NCI-H69 (cell line): ENCODE measurements around the gene IL17REL.
"Not testable (repeated sequence)": the region's sequence is repeated elsewhere in the genome, so short reads cannot be mapped to it uniquely, and the experiment has no call there.

Experiments
- DNase-seq: peaks from one replicate; lab custom pipeline; 2025; lab: John Stamatoyannopoulos, UW

IL17REL gene

DNA sequence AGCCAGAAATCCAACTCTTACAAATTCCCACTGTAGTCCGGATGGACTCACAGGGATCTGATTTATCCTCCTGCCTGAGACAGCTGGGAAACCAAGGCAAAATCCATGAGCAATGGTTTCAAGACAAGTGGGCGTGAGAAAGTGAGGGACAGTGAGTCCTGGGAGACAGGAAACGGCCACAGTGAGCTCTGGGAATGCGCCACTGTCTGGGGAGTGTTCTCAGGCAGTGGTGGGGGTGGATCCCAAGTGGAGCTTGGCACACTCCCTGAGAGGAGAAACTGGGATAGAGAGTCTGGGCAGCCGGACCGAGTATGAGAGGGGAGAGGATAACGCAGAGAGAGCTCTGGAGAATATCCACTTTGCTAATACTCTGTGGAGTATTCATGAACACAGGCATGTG, 9.8 kb downstream of the IL17REL start:
- no peak for DNase-seq

DNA sequence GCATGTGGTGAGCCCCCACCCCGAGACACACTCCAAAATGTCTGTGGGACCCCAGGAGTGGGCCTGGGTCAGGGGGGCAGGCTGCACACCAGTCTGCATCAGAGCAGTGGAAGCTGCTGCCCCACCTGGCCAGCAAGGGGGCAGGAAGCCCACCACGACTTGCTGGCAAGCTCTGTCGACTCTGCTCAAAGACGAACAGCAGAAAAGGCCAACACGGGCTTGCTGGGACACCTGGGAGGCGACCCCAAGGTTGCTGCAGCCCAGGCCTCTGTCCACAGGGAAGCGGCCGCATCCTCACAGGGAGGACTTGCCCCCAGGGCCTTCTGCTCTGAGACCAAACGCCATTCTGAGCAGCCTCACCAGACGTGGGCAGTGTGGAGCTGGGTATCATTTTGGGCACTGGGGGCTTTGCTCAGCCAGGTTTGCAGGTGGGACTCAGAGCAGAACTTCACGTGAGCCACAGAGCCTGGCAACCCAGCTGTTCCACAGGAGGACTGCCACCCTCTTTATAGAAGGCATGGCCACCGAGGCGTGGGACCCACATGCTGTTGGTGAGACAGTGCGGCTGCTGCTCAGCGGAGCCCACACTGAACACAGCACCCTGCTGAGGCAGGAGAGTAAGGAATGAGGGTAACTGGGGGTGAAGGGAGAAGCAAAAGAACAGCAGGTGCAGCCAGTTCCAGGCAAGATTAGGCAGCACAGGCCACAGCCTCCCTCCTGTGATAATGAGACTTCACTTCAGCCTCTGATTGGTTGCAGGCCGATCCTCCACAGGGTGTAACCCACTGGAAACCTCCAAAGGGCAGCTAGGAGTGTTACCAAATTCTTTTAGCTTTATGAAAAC, 11.0 kb downstream of the IL17REL start:
- DNase-seq, result peak; percentile 90

DNA sequence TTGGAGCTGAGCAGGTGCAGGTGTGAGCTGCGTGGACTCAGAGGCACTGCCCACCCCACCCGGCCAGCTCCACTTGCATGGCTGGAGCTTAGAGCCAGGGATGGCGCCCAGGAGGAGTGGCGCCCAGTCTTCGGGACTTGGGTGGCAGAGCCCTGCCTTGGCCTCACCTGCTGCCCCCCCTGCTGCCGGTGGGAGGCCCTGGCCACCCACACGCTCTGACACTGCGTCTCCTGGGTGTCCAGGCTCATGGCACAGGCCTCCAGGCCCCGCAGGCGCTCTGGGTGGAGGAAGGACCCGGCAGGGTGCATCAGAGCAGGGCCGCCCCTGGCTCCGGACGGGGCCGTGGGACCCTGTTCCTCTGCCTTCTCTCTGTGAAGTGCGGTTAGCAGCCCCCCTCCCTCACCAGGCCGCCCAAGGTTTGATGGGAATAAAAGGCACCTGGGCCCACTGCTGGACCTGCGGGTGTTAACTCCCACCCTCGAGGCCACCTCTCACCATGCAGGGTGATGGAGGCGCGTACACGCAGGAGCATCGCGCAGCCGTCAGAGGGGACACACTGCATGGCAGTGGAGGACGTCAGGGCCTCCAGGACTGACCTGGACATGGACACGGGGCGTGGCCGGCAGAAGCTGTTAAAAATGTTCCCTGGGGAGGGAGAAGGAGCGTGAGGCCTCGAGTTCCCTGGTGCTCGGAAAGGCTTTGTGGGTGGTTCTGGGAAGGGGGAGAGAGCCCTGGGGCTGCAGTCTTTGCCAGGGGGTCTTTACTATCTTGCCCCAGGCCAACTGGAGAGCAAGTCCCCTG, 11.8 kb downstream of the IL17REL start:
- DNase-seq, result no peak

DNA sequence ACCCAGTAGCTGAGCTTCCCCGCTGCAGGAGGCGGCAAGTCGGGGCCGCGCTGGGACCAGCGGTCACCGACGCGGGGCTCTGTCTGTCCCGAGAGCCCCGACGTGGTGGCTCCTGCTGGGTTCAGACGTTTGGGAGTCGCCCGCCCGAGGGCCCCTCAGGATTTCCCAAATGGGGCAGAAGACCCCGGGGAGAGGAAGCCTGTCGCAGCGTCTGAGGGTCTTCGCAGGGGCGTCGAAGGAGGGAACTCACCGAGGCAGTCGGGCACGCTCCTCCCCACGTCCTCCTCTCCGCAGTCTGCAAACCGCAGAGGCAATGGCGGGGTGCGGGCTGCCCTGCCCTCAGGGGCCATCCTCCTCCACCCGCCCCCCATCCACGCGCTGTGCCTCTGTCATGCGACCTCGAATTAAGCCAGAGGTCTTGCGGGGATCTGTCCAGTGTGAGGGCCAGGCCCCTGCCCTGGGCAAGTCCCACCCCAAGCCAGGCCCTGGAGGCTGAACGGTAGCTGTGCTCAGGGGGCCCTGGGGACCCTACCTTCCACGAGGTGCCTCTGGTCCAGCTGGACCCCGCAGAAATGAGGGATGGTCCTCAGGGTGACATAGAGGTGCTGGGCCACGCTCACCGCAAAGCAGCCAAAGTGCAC, 12.5 kb downstream of the IL17REL start:
- no peak for DNase-seq

DNA sequence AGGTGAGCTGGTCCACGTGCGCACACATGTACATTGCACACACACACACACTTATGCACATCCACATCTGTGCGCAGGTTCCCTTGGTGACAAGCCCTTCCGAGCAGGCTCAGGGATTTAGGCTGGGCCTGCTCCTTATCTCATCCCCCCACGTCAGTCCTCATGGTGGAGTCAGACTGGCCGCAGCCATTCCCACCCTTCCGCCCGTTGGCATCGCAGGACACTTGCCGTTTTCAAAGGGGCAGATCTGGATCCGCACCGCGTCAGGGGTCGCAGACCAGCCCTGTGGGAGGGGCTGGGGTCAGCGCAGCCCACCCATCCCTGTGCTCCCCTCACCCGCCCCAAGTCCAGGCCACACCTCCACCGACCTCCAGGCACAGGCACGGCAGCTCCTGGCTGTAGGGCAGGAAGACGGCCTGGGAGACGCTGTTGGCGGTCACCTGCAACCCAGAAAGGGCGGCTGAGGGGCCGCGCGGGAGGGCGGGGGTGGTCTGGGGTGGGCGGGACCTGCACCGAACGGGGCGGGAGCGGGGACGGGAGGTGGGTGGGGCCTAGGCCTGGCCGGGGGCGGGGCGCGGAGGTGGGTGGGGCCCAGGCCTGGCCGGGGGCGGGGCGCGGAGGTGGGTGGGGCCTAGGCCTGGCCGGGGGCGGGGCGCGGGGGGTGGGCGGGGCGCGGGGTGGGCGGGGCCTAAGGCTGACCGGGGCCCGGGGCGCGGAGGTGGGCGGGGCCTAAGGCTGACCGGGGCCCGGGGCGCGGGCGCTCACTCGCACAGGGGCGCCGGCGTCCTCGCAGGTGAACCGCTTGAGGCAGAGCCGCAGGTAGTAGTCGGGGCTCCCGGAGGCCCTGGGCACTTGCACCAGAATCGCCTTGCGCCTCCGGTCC, 13.3 kb downstream of the IL17REL start:
- DNase-seq, result no peak

DNA sequence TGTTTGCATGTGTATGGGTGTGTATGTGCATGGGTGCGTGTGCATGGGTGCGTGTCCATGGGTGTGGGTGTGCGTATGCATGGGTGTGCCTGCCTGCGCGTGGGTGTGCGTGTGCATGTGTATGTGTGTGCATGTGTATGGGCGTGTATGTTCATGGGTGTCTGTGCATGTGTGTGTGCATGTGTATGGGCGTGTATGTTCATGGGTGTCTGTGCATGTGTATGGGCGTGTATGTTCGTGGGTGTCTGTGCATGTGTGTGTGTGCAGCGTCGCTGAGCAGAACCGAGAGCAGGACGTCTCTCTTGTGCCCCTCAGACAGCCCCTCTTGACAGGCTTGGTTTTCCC, 13.9 kb downstream of the IL17REL start:
- no peak for DNase-seq

DNA sequence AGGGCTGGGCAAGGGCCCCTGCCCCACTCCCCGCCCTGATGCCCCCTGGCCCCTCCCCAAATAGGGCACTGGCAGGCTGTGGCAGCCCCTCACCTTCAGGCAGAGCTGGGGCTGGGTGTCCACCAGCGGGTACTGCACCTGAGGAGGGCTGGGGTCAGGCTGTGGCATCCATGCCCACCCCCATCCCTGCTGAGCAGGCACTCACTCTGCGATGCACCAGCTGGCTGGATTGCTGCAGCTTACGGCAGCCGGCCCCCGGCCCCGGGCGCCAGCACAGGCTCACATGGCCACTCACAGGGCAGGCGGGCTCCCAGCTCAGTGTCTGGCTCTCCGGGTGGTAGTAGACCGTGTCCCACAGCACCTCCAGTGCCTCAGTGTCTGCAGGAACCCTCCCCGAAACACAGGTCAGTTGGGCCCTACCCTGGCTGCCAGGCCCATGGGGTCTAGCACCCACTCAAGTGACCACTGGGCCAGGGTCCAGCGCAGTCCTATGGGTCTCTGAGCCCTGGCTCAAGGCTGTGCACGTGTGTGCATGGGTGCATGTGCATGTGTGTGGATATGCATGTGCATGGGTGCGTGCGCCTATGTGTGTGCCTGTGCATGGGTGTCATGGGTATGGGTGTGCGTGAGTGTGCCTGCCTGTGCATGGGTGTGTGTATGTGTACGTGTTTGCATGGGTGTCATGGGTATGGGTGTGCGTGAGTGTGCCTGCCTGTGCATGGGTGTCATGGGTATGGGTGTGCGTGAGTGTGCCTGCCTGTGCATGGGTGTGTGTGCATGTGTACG, 14.4 kb downstream of the IL17REL start:
- no peak for DNase-seq

DNA sequence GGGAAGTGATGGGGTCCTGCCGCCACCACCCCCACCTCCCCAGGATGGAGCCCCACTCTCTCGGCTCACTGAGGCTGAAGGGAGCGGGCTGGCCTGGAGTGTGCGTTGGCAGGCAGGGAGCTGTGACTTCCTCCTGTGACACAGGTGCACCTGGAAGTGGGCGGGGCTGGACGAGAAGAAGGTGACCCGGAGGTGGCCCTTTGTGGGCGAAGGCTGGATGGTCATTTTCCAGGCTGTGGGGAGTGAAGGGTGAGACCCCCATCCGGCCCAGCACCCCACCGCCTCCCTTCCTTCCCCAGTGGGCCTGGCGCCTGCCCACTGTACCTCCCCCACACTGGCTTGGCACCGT, 15.3 kb downstream of the IL17REL start:
- DNase-seq, result peak; percentile 15

DNA sequence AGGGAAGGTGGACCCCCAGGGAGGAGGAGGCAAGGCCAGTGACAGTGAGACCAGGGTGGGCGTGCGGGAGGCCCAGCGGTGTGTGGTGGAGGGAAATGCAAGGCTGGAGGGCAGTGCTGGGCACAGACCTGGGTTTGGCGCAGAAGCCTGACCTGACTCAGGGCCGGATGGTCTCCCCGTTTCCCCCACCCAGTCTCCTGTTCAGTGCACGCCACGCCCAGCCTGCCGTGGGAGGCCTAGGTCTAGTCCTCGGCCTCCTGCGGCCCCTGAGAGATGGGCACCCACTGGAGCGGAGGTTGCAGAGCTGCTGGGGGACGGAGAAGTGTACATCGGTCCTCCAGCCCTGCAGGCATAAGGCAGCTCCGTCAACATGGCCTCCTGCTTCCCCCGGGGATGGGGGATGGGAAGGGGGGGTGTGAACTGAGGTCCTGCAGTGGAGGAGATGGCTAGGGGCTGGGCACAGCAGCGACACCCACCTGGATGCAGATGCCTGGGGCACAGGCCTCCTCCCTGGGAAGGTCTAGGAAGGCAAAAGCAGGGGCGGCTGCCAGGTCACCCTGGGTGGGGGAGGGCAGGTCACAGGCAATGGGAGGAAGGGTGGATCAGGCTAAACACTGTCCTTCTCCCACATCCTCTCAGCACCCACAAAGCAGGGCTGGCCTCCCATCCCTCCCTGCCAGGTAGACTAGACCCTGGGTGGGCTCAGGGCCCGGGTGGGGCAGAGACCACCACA, 15.9 kb downstream of the IL17REL start:
- DNase-seq, result no peak

DNA sequence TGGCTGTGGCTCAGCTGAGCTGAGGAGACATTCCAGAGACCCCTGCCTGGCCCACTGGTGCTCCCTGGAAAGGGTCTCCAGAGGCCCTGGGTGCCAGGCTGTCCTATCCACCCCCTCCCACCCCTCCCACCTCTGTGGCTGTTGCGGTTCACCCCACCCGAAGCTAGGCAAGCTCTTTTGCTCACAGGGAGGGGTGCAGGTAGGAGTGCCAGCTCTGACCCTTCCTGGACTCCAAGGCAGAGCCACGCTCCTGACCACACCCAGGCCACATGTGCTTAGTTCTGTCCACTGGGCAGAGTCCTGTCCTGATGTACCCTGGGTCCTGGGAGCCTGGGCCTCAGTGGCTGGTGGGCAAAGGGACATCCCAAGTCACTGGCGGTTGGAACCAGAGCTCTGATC, 16.4 kb downstream of the IL17REL start:
- DNase-seq, result no peak

DNA sequence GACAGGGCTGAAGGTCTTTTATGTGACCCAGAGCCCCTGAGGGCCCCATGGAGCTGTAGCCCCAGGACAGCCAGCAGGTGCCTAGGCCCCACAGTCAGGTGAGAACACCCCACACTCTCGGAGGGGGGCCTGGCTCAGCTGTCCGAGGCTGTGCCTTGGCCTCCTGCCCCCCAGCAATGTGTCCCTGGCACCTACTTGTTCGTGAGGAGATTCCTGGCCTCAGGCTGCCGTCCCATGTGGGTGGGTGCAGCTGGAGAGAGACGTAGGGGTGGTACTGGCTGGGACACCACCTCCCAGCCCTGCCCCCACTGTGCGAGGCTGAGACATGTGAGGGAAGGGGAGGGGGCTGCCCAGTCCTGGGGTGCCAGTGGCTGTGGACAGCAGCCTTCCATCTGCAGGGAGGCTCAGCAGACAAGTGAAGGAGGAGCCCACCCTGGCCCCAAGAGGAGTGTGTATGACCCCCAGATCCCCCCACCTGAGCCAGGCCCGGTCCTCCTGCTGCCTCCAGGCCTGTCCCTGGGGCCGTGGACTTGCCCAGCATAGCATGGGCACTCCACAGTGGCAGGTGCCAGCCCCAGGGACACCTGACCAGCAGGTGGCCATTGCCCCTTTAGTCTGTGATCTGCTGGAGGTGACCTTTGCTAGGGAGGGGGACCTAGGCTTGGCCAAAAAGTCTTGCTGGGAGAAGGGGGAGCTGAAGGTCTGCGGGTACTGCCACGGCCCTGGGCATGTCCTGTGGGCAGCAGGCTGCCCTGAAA, 17.0 kb downstream of the IL17REL start:
- no peak for DNase-seq

DNA sequence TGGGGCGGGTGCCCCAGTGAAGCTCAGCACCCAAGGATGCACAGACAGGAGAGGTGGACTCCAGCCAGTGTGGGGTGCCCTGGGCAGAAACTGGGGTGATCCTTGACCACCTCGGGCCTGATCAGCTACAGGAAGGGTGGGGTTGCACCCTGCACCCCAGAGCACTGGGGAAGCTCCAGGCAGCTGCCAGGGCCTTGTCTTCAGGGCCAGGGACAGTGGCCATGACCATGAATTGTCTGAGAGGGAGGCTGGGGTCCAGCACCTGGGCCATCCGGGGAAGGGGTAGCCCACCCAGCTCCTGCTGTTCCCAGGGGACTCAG, 17.6 kb downstream of the IL17REL start:
- DNase-seq, result no peak

DNA sequence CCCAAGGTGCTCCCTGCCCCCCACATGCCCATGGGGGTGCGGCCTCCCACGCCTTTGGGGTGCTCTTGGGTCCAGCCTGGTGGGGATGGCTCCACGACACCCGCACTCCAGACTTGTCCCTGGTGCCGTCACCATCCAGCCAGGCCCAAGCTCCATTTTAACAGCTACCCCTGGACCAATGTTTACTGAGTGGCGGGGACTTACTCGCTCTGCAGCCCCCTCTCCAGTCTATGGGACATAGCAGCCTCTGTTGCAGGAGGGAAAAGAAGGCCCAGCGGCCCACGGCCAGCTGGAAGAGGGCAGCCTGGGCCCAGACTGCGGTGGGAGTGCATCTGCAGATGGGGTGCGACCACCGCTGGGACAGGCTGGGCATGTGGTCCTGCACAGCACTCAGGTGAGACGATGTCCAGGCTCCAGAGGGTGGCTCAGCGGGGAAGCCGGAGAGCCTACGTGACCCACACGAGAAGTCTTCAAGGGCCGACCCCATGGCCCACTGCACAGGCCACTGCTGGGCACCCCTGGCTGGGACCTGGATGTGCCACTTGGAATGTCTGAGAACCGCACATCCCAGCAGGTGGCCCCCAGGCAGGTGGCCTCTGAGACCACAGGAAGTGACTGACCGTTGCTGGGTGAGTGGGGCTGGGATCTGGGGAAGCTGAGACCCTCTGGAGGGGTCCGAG, 18.1 kb downstream of the IL17REL start:
- DNase-seq, result no peak

DNA sequence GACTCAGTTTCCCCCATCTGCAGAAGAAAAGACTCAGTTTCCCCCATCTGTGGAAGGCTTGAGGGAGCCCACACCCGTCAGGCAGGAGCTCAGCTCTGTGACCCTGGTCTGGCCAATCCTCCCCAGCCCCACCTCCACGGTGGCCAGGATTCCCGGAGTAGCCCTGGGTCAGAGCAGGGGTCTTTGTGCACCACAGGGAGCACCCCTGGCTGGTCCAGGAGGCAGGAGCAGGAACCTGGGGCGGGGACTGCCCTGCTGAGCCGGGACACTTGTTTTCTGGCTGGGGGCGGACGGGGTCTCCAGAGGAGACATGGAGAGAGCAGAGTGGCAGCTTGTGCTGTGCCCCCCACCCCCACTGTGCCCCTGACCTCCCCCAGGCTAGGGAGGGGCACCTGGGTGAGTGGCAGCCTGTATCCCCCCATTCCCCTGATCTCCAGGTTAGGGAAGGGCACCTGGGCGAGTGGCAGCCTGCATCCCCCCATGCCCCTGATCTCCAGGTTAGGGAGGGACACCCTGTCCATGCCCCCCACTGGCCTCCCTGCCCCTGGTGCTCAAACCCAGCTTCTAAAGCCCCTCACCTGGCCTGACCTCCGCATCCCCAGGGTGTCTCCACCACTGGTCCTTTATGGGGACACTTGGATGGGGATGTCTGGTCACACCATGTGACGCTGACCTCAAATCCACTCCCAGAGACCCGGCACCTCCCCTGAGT, 18.8 kb downstream of the IL17REL start:
- no peak for DNase-seq

DNA sequence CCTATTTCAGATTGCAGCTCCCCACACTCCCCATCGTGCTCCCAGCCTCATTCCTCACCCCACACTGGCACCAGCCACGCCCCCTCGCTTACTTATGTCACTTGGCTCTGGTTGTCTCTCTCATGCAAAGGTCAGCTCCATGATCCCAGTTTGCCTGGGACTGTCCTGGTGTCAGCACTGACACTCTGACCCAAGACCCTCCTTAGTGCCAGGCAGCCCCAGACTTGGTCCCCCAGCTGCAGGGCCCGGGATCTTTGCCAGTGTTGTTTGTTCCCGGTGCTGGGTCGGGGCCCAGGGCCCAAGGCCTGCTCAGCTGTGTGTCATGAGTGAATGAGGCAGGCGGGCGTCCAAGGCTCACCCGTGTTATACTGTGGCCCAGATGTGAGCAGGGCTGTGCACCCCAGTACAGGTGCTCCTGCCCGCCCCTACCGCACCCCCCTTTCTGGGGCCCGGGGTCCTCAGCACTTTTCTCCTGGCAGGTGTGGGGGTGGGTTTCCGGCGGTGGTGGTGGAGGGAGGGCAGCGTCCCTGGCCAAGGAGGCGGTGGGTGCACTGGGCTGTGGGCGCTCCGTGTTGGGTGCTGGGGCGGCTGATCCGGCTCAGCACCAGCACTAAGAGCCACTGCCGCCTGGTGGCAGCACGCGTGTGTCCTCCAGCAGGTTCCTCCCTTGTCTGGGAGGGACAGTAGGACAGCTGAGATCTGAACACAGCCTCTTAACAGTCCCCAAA, 19.5 kb downstream of the IL17REL start:
- DNase-seq, result peak; percentile 53

DNA sequence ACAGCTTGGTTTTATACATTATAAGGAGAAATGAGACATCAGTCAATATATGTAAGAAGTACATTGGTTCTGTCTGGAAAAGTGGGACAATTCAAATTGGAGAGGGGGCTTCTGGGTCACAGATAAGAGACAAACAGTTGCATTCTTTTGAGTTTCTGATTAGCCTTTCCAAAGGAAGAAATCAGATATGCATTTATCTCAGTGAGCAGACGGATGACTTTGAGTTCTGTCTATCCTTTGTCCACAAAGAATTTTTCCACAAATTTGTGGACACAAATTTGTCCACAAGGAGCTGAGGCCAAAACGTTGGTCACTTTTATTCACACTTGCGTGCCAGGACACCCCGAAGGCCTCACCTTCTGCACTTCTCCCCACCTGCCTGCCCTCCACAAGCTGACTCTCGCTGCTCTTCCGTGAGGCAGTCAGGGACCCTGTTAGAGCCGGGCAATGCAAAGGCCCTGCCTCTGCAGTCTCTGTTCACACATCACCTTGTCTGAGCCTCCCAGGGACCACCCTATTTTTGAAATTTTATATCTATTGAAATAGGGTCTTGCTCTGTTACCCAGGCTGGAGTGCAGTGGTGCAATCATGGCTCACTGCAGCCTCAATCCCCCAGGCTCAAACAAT, 20.5 kb downstream of the IL17REL start:
- DNase-seq, result no peak

DNA sequence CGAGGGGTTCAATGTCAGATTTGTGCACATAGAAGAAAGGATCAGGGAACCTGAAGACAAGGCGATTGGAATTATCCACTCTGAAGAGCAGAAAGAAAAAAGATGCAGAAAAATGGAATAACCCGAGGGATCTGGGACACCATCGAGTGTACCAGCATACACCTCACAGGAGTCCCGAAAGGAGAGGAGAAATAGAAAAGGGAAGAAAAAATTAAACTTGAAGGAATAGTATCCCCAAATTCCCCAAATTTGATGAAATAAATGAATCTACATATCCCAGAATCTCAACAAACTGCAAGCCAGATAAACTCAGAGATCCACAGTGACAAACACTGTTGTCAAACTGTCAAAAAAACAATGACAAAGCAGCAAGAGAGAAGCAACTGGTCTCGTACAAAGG, 21.4 kb downstream of the IL17REL start:
- no peak for DNase-seq

DNA sequence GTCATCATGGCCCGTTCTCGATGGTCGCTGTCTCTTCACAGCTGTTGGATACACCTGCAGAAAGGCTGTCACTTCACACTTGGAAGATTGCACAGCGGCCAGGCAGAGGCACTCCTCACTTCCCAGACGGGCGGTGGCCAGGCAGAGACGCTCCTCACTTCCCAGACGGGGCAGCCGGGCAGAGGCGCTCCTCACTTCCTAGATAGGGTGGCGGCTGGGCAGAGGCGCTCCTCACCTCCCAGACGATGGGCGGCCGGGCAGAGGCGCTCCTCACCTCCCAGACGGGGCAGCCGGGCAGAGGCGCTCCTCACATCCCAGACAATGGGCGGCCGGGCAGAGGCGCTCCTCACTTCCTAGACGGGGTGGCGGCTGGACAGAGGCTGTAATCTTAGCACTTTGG, 22.7 kb downstream of the IL17REL start:
- not testable (repeated sequence) for DNase-seq
